Measurements from ENCODE around the gene CIC.

The CIC gene

GRCh38 chr19:42242069-42242511 lies 27.0 kb upstream of the CIC start:
- in situ Hi-C loops (cut with MboI; ENCODE audit: low pct_unique_long_range_greater_than_20kb, low sequenced_read_pairs) = no loop called here
- DNase-seq = no peak

GRCh38 chr19:42242512-42243409 lies 26.3 kb upstream of the CIC start, which contains the start of gene GSK3A:
TSS of gene GSK3A (minus strand) at chr19:42242602. CDS start at chr19:42242465, 137 bp downstream.
- in situ Hi-C loops (cut with MboI; ENCODE audit: low pct_unique_long_range_greater_than_20kb, low sequenced_read_pairs) = no loop called here
- DNase-seq = peak; percentile 98

GRCh38 chr19:42244347-42245220 lies 24.5 kb upstream of the CIC start:
- in situ Hi-C loops (cut with MboI; ENCODE audit: low pct_unique_long_range_greater_than_20kb, low sequenced_read_pairs) = no loop called here
- DNase-seq = peak; percentile 98

- no peak for DNase-seq
- in situ Hi-C loops (cut with MboI; ENCODE audit: low pct_unique_long_range_greater_than_20kb, low sequenced_read_pairs) = no loop called here
These were observed 23.8 kb upstream of the CIC start for GRCh38 chr19:42245231-42245630.

GRCh38 chr19:42246143-42246921 lies 22.7 kb upstream of the CIC start:
- in situ Hi-C loops (cut with MboI; ENCODE audit: low pct_unique_long_range_greater_than_20kb, low sequenced_read_pairs) = no loop called here
- peak; percentile 47 for DNase-seq

- DNase-seq = no peak
- in situ Hi-C loops (cut with MboI; ENCODE audit: low pct_unique_long_range_greater_than_20kb, low sequenced_read_pairs) = no loop called here
These were observed 22.0 kb upstream of the CIC start for GRCh38 chr19:42246922-42247639.

GRCh38 chr19:42247640-42248199 lies 21.3 kb upstream of the CIC start:
- DNase-seq = no peak
- in situ Hi-C loops (cut with MboI; ENCODE audit: low pct_unique_long_range_greater_than_20kb, low sequenced_read_pairs) = no loop called here

- in situ Hi-C loops (cut with MboI; ENCODE audit: low pct_unique_long_range_greater_than_20kb, low sequenced_read_pairs) = no loop called here
- no peak for DNase-seq
These were observed 20.5 kb upstream of the CIC start for GRCh38 chr19:42248270-42249148.

GRCh38 chr19:42249149-42249750 lies 19.8 kb upstream of the CIC start:
- in situ Hi-C loops (cut with MboI; ENCODE audit: low pct_unique_long_range_greater_than_20kb, low sequenced_read_pairs) = no loop called here
- DNase-seq = no peak

GRCh38 chr19:42249769-42250168 lies 19.3 kb upstream of the CIC start:
- DNase-seq = no peak
- in situ Hi-C loops (cut with MboI; ENCODE audit: low pct_unique_long_range_greater_than_20kb, low sequenced_read_pairs) = no loop called here

GRCh38 chr19:42250183-42250665 lies 18.8 kb upstream of the CIC start:
- in situ Hi-C loops (cut with MboI; ENCODE audit: low pct_unique_long_range_greater_than_20kb, low sequenced_read_pairs) = no loop called here
- DNase-seq = no peak

GRCh38 chr19:42250666-42251531 lies 18.2 kb upstream of the CIC start:
- DNase-seq = peak; percentile 50
- in situ Hi-C loops (cut with MboI; ENCODE audit: low pct_unique_long_range_greater_than_20kb, low sequenced_read_pairs) = no loop called here

GRCh38 chr19:42251572-42252358 lies 17.3 kb upstream of the CIC start:
- DNase-seq = no peak
- in situ Hi-C loops (cut with MboI; ENCODE audit: low pct_unique_long_range_greater_than_20kb, low sequenced_read_pairs) = no loop called here

- in situ Hi-C loops (cut with MboI; ENCODE audit: low pct_unique_long_range_greater_than_20kb, low sequenced_read_pairs) = no loop called here
- peak; percentile 74 for DNase-seq
These were observed 16.4 kb upstream of the CIC start for GRCh38 chr19:42252365-42253244.
